GM12892 (cell line): ENCODE data around the gene RUBCN.
"Not testable (repeated sequence)": the region's sequence is repeated elsewhere in the genome, so short reads cannot be mapped to it uniquely, and the experiment has no call there.

Experiments used
- POLR2A ChIP-seq: IDR thresholded peaks from 2 replicates; pipeline ENCODE4 v1.6.1; 2011; ENCODE audit warnings: low read depth, low read length, control low read depth
- POLR2AphosphoS5 ChIP-seq: IDR thresholded peaks from 2 replicates; pipeline ENCODE4 v1.6.1; 2011; ENCODE audit warnings: low read depth, low read length, control low read depth

- not testable (repeated sequence) for TF ChIP-seq POLR2A, POLR2AphosphoS5
Measured at GRCh38 chr3:197731483-197731882, 5.2 kb downstream of the RUBCN start.
